Fibroblast of villous mesenchyme (primary cell): Measurements from ENCODE around the gene REG3A. TPM values are rescaled to one million over a fixed set of nuclear protein-coding genes. Genes with fewer than 3 reads are reported as not detected.

Source experiments
- DNase-seq: peaks from one replicate; pipeline ENCODE4 v3.0.0-alpha.2; 2010; ENCODE audit warnings: low read depth
- H3K4me3 ChIP-seq: 2 replicates; pipeline ENCODE4 v1.5.1; 2011; ENCODE audit warnings: low read depth, mild to moderate bottlenecking, low read length
- total RNA-seq: library from RNA; depleted of rRNA; stranded (reverse); fragments of >200 nt; gene quantifications from 2 replicates; pipeline ENCODE4 v1.2.3, GENCODE V29; 2012
- TF ChIP-seq, protein P1 (sequence below): IDR thresholded peaks from 2 replicates; pipeline ENCODE4 v1.5.1; 2012; ENCODE audit warnings: low read depth, mild to moderate bottlenecking, low read length; ENCODE audit not compliant: insufficient read depth

The REG3A gene
- total RNA-seq, 1 donor: not detected

DNA sequence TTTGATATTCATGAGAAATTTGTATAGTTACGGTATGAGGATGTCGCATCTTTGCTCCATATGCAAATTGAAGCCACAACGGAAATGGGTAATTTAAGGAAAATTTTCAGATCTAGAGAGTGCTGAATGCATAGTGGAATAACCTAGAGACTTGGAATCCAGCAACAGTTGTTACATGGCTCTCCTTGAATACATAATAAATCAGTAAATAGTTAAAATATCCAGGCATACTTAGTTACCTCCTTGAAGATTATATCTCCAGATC, 33.9 kb downstream of the REG3A start:
- DNase-seq: no peak
- no peak overlapping the region for H3K4me3 ChIP-seq
- TF ChIP-seq, protein P1, sequence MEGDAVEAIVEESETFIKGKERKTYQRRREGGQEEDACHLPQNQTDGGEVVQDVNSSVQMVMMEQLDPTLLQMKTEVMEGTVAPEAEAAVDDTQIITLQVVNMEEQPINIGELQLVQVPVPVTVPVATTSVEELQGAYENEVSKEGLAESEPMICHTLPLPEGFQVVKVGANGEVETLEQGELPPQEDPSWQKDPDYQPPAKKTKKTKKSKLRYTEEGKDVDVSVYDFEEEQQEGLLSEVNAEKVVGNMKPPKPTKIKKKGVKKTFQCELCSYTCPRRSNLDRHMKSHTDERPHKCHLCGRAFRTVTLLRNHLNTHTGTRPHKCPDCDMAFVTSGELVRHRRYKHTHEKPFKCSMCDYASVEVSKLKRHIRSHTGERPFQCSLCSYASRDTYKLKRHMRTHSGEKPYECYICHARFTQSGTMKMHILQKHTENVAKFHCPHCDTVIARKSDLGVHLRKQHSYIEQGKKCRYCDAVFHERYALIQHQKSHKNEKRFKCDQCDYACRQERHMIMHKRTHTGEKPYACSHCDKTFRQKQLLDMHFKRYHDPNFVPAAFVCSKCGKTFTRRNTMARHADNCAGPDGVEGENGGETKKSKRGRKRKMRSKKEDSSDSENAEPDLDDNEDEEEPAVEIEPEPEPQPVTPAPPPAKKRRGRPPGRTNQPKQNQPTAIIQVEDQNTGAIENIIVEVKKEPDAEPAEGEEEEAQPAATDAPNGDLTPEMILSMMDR: no peak

DNA sequence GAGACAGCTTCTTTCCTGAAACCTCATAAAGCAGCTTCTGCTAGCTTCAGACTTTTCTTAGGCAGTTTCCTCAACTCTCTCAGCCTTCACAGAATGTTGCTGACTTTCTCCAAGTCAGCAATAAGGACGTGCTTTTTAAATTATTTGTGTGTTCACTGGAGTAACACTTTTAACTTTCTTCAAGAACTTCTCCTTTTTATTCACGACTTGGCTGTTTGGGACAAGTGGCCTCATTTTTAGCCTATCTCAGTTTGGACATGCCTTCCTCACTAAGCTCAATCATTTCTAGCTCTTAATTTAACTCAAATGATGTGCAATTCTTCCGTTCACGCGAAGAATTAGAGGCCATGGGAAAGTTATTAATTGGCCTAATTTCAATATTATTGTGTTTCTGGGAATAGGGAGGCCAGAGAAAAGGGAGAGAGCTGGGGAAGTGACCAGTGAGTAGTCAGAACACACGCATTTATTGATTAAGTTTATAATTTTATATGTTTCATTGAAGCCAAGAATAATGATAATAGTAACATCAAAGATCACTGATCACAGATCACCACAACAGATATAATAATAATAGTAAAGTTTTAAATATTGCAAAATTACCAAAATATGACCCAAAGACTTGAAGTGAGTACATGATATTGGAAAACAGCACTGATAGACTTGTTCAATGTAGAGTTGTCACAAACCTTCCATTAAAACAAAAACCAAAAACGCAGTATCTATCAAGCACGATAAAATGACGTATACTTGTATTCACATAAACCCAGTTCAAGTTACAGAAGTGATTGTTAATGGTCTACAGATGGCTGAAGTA, 34.4 kb downstream of the REG3A start:
- TF ChIP-seq, protein P1: no peak
- DNase-seq: no peak
- no peak overlapping the region for H3K4me3 ChIP-seq

DNA sequence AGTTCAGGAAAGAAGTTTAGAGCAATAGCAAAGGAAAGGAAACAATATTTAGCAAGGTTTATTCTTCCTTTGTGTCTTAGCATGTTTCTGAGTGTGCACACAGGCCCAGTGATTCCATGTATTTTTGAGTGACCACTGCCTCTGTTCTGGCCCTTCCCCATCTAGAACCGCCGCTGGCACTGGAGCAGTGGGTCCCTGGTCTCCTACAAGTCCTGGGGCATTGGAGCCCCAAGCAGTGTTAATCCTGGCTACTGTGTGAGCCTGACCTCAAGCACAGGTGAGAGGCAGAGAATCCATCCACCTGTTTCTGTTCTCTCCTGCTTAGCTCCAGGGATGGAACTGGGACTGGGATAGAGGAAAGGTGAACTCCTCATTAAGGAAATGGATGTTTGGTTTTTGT, 36.9 kb downstream of the REG3A start:
- H3K4me3 ChIP-seq: no peak overlapping the region
- DNase-seq: no peak
- TF ChIP-seq, protein P1: no peak

DNA sequence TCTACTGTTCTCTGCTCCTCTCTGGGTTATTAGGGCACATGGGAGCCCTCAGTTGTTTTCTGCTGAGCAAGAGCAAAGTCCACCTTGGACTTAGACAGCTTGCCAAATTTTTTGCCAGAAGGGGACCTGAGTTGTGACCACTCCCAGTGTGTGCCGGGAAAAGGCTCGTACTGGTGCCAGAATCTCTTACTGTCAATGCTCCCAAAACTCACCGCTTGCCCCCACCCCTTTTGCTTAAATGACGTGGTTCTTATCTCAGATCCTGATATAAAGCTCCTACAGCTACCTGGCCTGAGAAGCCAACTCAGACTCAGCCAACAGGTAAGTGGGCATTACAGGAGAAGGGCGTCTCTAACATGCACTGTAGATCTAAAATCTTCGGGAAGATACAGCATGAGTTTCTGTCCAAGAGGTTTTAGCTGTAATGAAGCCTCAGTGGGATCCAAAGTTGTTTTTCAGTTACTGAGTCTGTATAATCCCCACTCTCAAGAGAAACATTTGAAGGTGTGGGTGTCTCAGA, 39.3 kb downstream of the REG3A start, which contains the start of gene REG1A:
Gene REG1A, plus strand, starts transcription at position 295 of the 520 bp plus-strand sequence. CDS start 374 bp downstream, outside the sequence.
- DNase-seq: no peak
- TF ChIP-seq, protein P1: no peak
- no peak within 1 kb of the TSS for H3K4me3 ChIP-seq

DNA sequence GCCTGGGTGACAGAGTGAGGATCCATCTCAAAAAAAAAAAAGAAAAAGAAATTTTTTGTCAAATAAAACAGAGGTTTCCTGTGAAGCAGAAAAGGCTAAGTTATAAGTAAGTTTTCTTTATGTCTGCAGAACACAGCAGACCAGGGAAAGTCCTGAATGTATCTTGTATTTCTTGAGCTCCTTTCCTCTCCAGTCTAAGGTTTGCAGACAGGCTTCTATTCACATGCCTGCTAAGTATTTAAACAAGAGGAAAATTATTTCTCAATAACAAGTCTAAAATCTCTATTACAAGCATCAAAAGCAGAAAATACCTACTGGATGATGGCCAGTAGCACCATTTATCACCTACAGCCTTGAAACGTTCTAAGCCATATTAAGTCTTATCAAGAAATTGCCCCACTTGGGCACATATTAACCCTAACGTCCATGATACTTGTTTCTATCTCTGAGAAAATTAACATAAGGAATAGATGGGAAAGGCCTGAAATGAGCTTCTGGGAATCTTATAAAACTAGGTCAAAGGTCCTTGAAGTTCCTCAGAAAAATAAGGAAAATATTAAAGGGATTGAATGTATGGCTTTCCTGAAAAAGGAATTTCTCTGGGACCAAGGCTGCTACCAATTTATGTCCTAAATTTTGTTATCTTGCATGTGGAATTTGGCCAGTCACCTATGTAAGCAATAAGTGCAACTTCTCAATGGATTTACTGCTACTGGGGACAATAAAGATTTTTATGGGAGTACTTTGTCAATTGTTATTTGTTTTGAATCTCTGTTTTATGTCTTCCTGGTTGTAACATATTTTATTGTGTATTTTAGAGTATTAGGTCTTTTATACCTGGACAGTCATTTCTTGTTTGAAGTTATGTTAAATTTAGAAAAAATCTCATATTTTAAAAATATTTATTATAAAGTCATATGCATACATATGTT, 42.3 kb downstream of the REG3A start:
- H3K4me3 ChIP-seq: no peak overlapping the region
- TF ChIP-seq, protein P1: no peak
- DNase-seq: no peak

DNA sequence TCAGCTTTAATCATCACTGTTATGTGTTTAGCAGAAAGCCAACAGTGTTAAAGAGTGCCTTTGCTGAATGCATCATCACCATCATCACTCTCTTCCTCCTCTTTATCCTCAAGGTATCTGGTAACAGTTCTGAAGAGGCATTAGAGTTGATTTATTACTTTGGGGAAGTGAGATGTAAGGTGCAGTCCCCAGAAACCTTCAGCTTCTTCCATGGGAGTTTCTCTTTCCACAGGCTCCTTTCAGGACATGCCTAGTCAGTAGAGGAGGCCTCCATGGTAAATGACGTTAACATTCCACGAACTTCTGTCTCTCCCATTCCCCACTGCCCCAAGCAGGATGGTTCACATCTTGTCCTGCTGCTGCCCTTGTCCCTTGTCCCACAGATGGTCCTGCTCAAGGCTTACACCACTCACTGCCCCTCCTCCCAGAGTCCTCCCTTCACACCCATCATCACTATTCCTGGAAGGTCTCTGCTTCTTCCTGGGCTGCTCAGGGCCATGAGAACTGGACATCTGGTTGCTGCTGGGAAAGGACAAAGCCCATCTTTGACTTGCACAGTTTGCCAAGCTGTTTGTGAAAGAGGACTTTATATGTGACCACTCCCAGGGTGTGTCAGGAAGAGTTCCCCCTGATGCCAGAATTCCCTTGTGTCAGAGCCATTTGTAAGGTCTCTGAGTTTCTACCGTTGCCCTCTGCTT, 44.6 kb downstream of the REG3A start:
- TF ChIP-seq, protein P1: no peak
- no peak overlapping the region for H3K4me3 ChIP-seq
- DNase-seq: no peak
